HEK293 (cell line): ENCODE measurements around the gene TFB2M.
A peak's percentile ranks its signal among the peaks of the same experiment; 100 is the strongest.

Source experiments
- CTCF ChIA-PET: fragments of 350-600 bp; formaldehyde crosslinking; extraction: SDS; loops from one replicate; lab custom pipeline; 2021; ENCODE audit warnings: antibody characterized with exemption; lab: Yijun Ruan, JAX
- POLR2A ChIA-PET: fragments of 300-600 bp; formaldehyde crosslinking; extraction: SDS; loops from one replicate; lab custom pipeline; 2020; ENCODE audit warnings: antibody characterized with exemption, inconsistent platforms; lab: Yijun Ruan, JAX
- H3K27ac ChIP-seq: fragments of 200-500 bp; sonication (Bioruptor generic); 2 replicates; pipeline ENCODE4 v1.5.1; 2014; ENCODE audit warnings: low read depth, low read length, control low read depth, inconsistent platforms; ENCODE audit errors: extremely low read depth
- H3K36me3 ChIP-seq, 2 experiments: fragments of 200-500 bp in 1 of 2; sonication (Bioruptor generic) in 1 of 2; 1 replicate in 1 of 2; 2 replicates in 1 of 2; pipeline ENCODE4 v1.5.1; 2014 to 2017; ENCODE audit warnings: inconsistent platforms in 2 of 2, low read length in 2 of 2; ENCODE audit not compliant: control insufficient read depth in 2 of 2, insufficient read depth in 1 of 2
- H3K4me1 ChIP-seq: fragments of 200-500 bp; sonication (Bioruptor generic); 2 replicates; pipeline ENCODE4 v1.5.1; 2014; ENCODE audit warnings: mild to moderate bottlenecking, low read length, inconsistent platforms; ENCODE audit not compliant: control insufficient read depth, insufficient read depth
- H3K4me3 ChIP-seq: 2 replicates; pipeline ENCODE4 v1.5.1; 2011; ENCODE audit warnings: low read depth, mild to moderate bottlenecking, control low read depth, low read length, moderate library complexity
- H3K9me3 ChIP-seq: fragments of 200-500 bp; sonication (Bioruptor generic); 2 replicates; pipeline ENCODE4 v1.5.1; 2014; ENCODE audit warnings: low read depth, low read length, inconsistent platforms; ENCODE audit not compliant: control insufficient read depth, insufficient read depth
- GFI1B ChIP-seq: fragments of 450-650 bp; formaldehyde crosslinking; IDR thresholded peaks from 2 replicates; pipeline ENCODE4 v1.5.1; 2016; ENCODE audit warnings: missing biosample characterization, missing genetic modification characterization
- GLIS2 ChIP-seq: fragments of 450-650 bp; formaldehyde crosslinking; IDR thresholded peaks from 2 replicates; pipeline ENCODE4 v1.5.1; 2016; ENCODE audit warnings: missing biosample characterization, missing genetic modification characterization
- MZF1 ChIP-seq: fragments of 450-650 bp; formaldehyde crosslinking; IDR thresholded peaks from 2 replicates; pipeline ENCODE4 v1.5.1; 2017; ENCODE audit warnings: missing biosample characterization, missing genetic modification characterization, borderline replicate concordance
- SALL2 ChIP-seq: fragments of 450-650 bp; formaldehyde crosslinking; IDR thresholded peaks from 2 replicates; pipeline ENCODE4 v1.5.0; 2017; ENCODE audit warnings: missing biosample characterization, mild to moderate bottlenecking, missing genetic modification characterization, borderline replicate concordance
- TRIM28 ChIP-seq: IDR thresholded peaks from 2 replicates; pipeline ENCODE4 v1.6.1; 2011; ENCODE audit warnings: low read length, control low read depth, borderline replicate concordance
- ZBTB21 ChIP-seq: fragments of 450-650 bp; formaldehyde crosslinking; IDR thresholded peaks from 2 replicates; pipeline ENCODE4 v1.5.1; 2017; ENCODE audit warnings: missing biosample characterization, missing genetic modification characterization
- ZFP69B ChIP-seq: fragments of 450-650 bp; formaldehyde crosslinking; IDR thresholded peaks from 2 replicates; pipeline ENCODE4 v1.5.1; 2016; ENCODE audit warnings: missing biosample characterization, missing genetic modification characterization
- ZNF112 ChIP-seq: fragments of 450-650 bp; formaldehyde crosslinking; IDR thresholded peaks from 2 replicates; pipeline ENCODE4 v1.5.0; 2017; ENCODE audit warnings: missing biosample characterization, missing genetic modification characterization
- ZNF138 ChIP-seq: fragments of 450-650 bp; formaldehyde crosslinking; IDR thresholded peaks from 2 replicates; pipeline ENCODE4 v1.5.1; 2016; ENCODE audit warnings: missing biosample characterization, missing genetic modification characterization, borderline replicate concordance
- ZNF155 ChIP-seq: fragments of 450-650 bp; formaldehyde crosslinking; IDR thresholded peaks from 2 replicates; pipeline ENCODE4 v1.5.1; 2016; ENCODE audit warnings: missing biosample characterization, missing genetic modification characterization
- ZNF16 ChIP-seq: fragments of 450-650 bp; formaldehyde crosslinking; IDR thresholded peaks from 2 replicates; pipeline ENCODE4 v1.5.1; 2016; ENCODE audit warnings: low read depth, missing biosample characterization, missing genetic modification characterization
- ZNF311 ChIP-seq: fragments of 450-650 bp; formaldehyde crosslinking; IDR thresholded peaks from 2 replicates; pipeline ENCODE4 v1.5.1; 2017; ENCODE audit warnings: missing biosample characterization, missing genetic modification characterization, borderline replicate concordance
- ZNF404 ChIP-seq: fragments of 450-650 bp; formaldehyde crosslinking; IDR thresholded peaks from 2 replicates; pipeline ENCODE4 v1.5.1; 2017; ENCODE audit warnings: missing biosample characterization, missing genetic modification characterization
- ZNF416 ChIP-seq: fragments of 450-650 bp; formaldehyde crosslinking; IDR thresholded peaks from 2 replicates; pipeline ENCODE4 v1.5.1; 2016; ENCODE audit warnings: missing biosample characterization, missing genetic modification characterization
- ZNF510 ChIP-seq: fragments of 450-650 bp; formaldehyde crosslinking; IDR thresholded peaks from 2 replicates; pipeline ENCODE4 v1.5.1; 2018; ENCODE audit warnings: mild to moderate bottlenecking, missing genetic modification characterization, missing biosample characterization; ENCODE audit not compliant: insufficient replicate concordance
- ZNF596 ChIP-seq: fragments of 450-650 bp; IDR thresholded peaks from 2 replicates; pipeline ENCODE4 v1.5.0; 2018; ENCODE audit warnings: missing biosample characterization, mild to moderate bottlenecking, missing genetic modification characterization, moderate library complexity
- ZNF621 ChIP-seq: fragments of 450-650 bp; formaldehyde crosslinking; IDR thresholded peaks from 2 replicates; pipeline ENCODE4 v1.5.1; 2017; ENCODE audit warnings: missing biosample characterization, missing genetic modification characterization
- ZNF623 ChIP-seq: fragments of 450-650 bp; formaldehyde crosslinking; IDR thresholded peaks from 2 replicates; pipeline ENCODE4 v1.5.1; 2016; ENCODE audit warnings: missing biosample characterization, missing genetic modification characterization
- ZNF624 ChIP-seq: fragments of 450-650 bp; formaldehyde crosslinking; IDR thresholded peaks from 2 replicates; pipeline ENCODE4 v1.5.1; 2017; ENCODE audit warnings: missing biosample characterization, missing genetic modification characterization
- ZNF626 ChIP-seq: fragments of 450-650 bp; sonication (Bioruptor Pico); formaldehyde crosslinking; IDR thresholded peaks from 2 replicates; pipeline ENCODE4 v1.5.1; 2018; ENCODE audit warnings: missing biosample characterization, missing genetic modification characterization, inconsistent platforms
- ZNF658 ChIP-seq: fragments of 450-650 bp; formaldehyde crosslinking; IDR thresholded peaks from 2 replicates; pipeline ENCODE4; 2016; ENCODE audit warnings: missing biosample characterization, missing genetic modification characterization
- ZNF707 ChIP-seq: fragments of 450-650 bp; formaldehyde crosslinking; IDR thresholded peaks from 2 replicates; pipeline ENCODE4 v1.5.1; 2016; ENCODE audit warnings: missing biosample characterization, missing genetic modification characterization
- ZSCAN16 ChIP-seq: fragments of 450-650 bp; formaldehyde crosslinking; IDR thresholded peaks from 2 replicates; pipeline ENCODE4 v1.5.1; 2016; ENCODE audit warnings: missing biosample characterization, missing genetic modification characterization
- ZXDB ChIP-seq: fragments of 450-650 bp; formaldehyde crosslinking; IDR thresholded peaks from 2 replicates; pipeline ENCODE4 v1.5.1; 2016; ENCODE audit warnings: missing biosample characterization, missing genetic modification characterization
- TF ChIP-seq, protein P1 (sequence below): fragments of 450-650 bp; formaldehyde crosslinking; IDR thresholded peaks from 2 replicates; pipeline ENCODE4 v1.5.1; 2017; ENCODE audit warnings: missing biosample characterization, missing genetic modification characterization
- TF ChIP-seq, protein P2 (sequence below): fragments of 450-650 bp; formaldehyde crosslinking; IDR thresholded peaks from 2 replicates; pipeline ENCODE4 v1.5.1; 2016; ENCODE audit warnings: missing biosample characterization, missing genetic modification characterization, low read depth

Gene TFB2M

DNA sequence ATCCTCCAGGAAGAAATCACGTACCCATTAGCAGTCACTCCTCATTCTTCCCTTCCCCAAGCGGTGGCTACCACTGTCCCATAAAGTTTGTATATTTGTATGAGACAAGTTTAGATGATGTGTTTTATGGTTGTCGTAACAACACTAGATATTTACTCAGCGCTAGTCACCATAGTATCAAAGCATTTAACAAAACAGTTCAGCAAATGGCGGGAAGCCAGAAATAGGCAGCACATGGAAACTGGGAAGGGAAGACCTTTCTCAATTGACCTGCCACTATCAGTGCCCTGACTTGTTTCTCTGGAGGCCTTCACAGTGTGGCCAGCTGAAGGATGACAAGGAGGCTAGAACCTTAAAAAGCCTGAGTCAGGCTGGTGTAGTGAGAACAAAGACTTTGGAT, 31.3 kb upstream of the TFB2M start:
- TF ChIP-seq GLIS2 (tag by site-specific recombination) (no peak), MZF1 (tag by site-specific recombination) (peak; percentile 87; the same call in 1 of the 2 replicates)
- Histone ChIP-seq H3K27ac (no peak overlapping the region), H3K4me1 (no peaks in the 10 kb centered on the region), H3K4me3 (no peak overlapping the region), H3K36me3 (no peaks in the 10 kb centered on the region), H3K9me3 (no peaks in the 10 kb centered on the region)
- CTCF ChIA-PET: no interaction called here
- POLR2A ChIA-PET: no interaction called here

GRCh38 chr1:246595146-246595545, 29.1 kb upstream of the TFB2M start:
- Histone ChIP-seq H3K4me1 (no peaks in the 10 kb centered on the region), H3K9me3 (no peaks in the 10 kb centered on the region), H3K27ac (no peak overlapping the region), H3K36me3 (peaks cover 0 to 3% of the 10 kb centered on the region in 2 experiments; a peak in 1 of 3 replicates), H3K4me3 (no peak overlapping the region)
- CTCF ChIA-PET: no interaction called here
- POLR2A ChIA-PET: no interaction called here
- no peak for TF ChIP-seq ZNF404 (tag by site-specific recombination)

GRCh38 chr1:246592695-246593094, 26.6 kb upstream of the TFB2M start:
- Histone ChIP-seq H3K9me3 (no peaks in the 10 kb centered on the region), H3K36me3 (peaks cover 0 to 3% of the 10 kb centered on the region in 2 experiments; a peak in 1 of 3 replicates), H3K27ac (no peak overlapping the region), H3K4me3 (no peak overlapping the region)
- POLR2A ChIA-PET: no interaction called here
- no peak for TF ChIP-seq ZNF621 (tag by site-specific recombination)
- no peak for TF ChIP-seq ZBTB21 (tag by site-specific recombination)
- no peak for TF ChIP-seq ZNF626 (tag by site-specific recombination)
- TF ChIP-seq, all 188 proteins: peak for 0
- H3K4me1 ChIP-seq: no peaks in the 10 kb centered on the region
- CTCF ChIA-PET: no interaction called here

GRCh38 chr1:246591958-246592357, 25.9 kb upstream of the TFB2M start:
- CTCF ChIA-PET: no interaction called here
- no peak overlapping the region for H3K27ac ChIP-seq
- TF ChIP-seq ZSCAN16 (tag by site-specific recombination) (no peak), ZNF658 (tag by site-specific recombination) (no peak), ZNF623 (tag by site-specific recombination) (no peak), ZXDB (tag by site-specific recombination) (no peak), ZNF138 (tag by site-specific recombination) (no peak), ZNF16 (tag by site-specific recombination) (no peak), TRIM28 (no peak), GFI1B (tag by site-specific recombination) (no peak), ZNF416 (no peak)
- TF ChIP-seq, protein P1, sequence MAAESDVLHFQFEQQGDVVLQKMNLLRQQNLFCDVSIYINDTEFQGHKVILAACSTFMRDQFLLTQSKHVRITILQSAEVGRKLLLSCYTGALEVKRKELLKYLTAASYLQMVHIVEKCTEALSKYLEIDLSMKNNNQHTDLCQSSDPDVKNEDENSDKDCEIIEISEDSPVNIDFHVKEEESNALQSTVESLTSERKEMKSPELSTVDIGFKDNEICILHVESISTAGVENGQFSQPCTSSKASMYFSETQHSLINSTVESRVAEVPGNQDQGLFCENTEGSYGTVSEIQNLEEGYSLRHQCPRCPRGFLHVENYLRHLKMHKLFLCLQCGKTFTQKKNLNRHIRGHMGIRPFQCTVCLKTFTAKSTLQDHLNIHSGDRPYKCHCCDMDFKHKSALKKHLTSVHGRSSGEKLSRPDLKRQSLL (tag by site-specific recombination): no peak
- H3K36me3 ChIP-seq: peaks cover 0 to 3% of the 10 kb centered on the region in 2 experiments; a peak in 1 of 3 replicates
- H3K4me1 ChIP-seq: no peaks in the 10 kb centered on the region
- POLR2A ChIA-PET: no interaction called here
- H3K4me3 ChIP-seq: no peak overlapping the region
- no peaks in the 10 kb centered on the region for H3K9me3 ChIP-seq

DNA sequence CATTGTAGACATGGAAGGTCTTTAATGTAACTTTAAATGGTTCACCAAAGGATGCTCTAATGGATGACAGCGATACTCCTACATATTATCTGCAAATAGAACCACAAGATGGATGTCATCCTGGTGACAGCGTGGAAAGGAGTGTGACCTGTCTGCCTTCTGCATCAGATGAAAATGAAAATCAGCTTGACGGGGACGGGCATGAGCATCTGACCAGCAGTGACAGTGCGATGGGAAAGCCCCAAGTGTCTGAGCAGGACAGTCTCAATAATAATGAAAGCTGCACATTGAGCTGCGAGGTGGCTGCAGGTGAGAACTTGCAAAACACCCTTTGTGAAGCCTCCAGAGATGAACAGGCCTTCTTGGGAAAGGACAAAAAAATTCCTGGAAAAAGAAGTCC, 25.4 kb upstream of the TFB2M start:
- H3K36me3 ChIP-seq: peaks cover 0 to 3% of the 10 kb centered on the region in 2 experiments; a peak in 1 of 3 replicates
- H3K27ac ChIP-seq: no peak overlapping the region
- ChIA-PET CTCF (interaction anchor here (0.6 to 0.7 kb wide), 2 partner anchors 98 to 1176 kb away, joined by 3 read pairs; no protein-coding TSS in a partner anchor), POLR2A (no interaction called here)
- H3K9me3 ChIP-seq: no peaks in the 10 kb centered on the region
- H3K4me3 ChIP-seq: no peak overlapping the region
- H3K4me1 ChIP-seq: no peaks in the 10 kb centered on the region
- TF ChIP-seq ZNF707 (tag by site-specific recombination): no peak
- TF ChIP-seq, protein P2, sequence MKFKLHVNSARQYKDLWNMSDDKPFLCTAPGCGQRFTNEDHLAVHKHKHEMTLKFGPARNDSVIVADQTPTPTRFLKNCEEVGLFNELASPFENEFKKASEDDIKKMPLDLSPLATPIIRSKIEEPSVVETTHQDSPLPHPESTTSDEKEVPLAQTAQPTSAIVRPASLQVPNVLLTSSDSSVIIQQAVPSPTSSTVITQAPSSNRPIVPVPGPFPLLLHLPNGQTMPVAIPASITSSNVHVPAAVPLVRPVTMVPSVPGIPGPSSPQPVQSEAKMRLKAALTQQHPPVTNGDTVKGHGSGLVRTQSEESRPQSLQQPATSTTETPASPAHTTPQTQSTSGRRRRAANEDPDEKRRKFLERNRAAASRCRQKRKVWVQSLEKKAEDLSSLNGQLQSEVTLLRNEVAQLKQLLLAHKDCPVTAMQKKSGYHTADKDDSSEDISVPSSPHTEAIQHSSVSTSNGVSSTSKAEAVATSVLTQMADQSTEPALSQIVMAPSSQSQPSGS (tag by site-specific recombination): no peak
- TF ChIP-seq SALL2 (tag by site-specific recombination): no peak
- TF ChIP-seq ZNF510 (tag by site-specific recombination): no peak
- no peak for TF ChIP-seq ZNF112 (tag by site-specific recombination)
- TF ChIP-seq ZNF624 (tag by site-specific recombination): no peak
- TF ChIP-seq ZNF155: no peak
- TF ChIP-seq ZNF311 (tag by site-specific recombination): no peak
- no peak for TF ChIP-seq ZNF596 (tag by site-specific recombination)
- no peak for TF ChIP-seq ZFP69B (tag by site-specific recombination)
